Right lobe of liver (tissue), 6 donors: ENCODE results near the gene SERINC3. TPM values are rescaled to one million over a fixed set of nuclear protein-coding genes. Genes with fewer than 3 reads are reported as not detected.

Experiments
- ATAC-seq, 4 donors: fragments of 200-7000 bp; cut with Tn5 transposase; one replicate each; pipeline ENCODE4 v1.9.1; 2020; ENCODE audit warnings: mild to moderate bottlenecking in 4 of 4, moderate library complexity in 4 of 4
- DNase-seq, 3 donors: peaks; one replicate each; pipeline ENCODE4 v3.0.0-alpha.2; 2020
- H3K27ac ChIP-seq, 3 donors: fragments of 200-600 bp; one replicate each; pipeline ENCODE4 v1.8.0; 2022
- H3K27me3 ChIP-seq, 2 donors: fragments of 200-600 bp; one replicate each; pipeline ENCODE4 v1.8.0; 2022
- H3K36me3 ChIP-seq, 4 donors: fragments of 200-600 bp; sonication (generic) in 1 of 4; one replicate each; pipeline versions ENCODE4 v1.5.1 to v1.8.0; 2017 to 2022; ENCODE audit warnings: control low read depth in 1 of 4
- H3K4me1 ChIP-seq, 4 donors: fragments of 200-600 bp; sonication (generic) in 1 of 4; one replicate each; pipeline versions ENCODE4 v1.5.1 to v1.8.0; 2017 to 2022; ENCODE audit warnings: control low read depth in 1 of 4
- H3K4me3 ChIP-seq, 3 donors: fragments of 200-600 bp; one replicate each; pipeline ENCODE4 v1.8.0; 2022
- H3K9me3 ChIP-seq, 4 donors: fragments of 200-600 bp; sonication (generic) in 1 of 4; one replicate each; pipeline versions ENCODE4 v1.5.1 to v1.8.0; 2017 to 2022; ENCODE audit warnings: control low read depth in 1 of 4
- CTCF ChIP-seq, 4 donors: fragments of 200-600 bp in 3 of 4; fragments of 450-650 bp in 1 of 4; IDR thresholded peaks; one replicate each; pipeline versions ENCODE4 v1.5.1 to v1.8.0; 2016 to 2022; ENCODE audit warnings: antibody characterized with exemption in 4 of 4, mild to moderate bottlenecking in 2 of 4
- POLR2A ChIP-seq: fragments of 450-650 bp; IDR thresholded peaks from one replicate; pipeline ENCODE4 v1.6.1; 2017; ENCODE audit warnings: antibody characterized with exemption, mild to moderate bottlenecking
- WGBS: methylation state at CpG from one replicate; pipeline ENCODE4 v1.1.6; 2018; ENCODE audit warnings: low coverage, low lambda C conversion rate; ENCODE audit not compliant: insufficient coverage; ENCODE audit errors: missing lambda C conversion rate; 5-methylcytosine and 5-hydroxymethylcytosine counted together
- intact Hi-C, 2 donors: fragments of 100-400 bp; cut with DNase I; formaldehyde crosslinking; loops; one replicate each; pipeline versions ENCODE4 v1.11.2 to v1.14.1; 2022
- total RNA-seq, 6 experiments: library from RNA; depleted of rRNA in 2 of 6; stranded (reverse); fragments of >200 nt in 2 of 6; fragmentation: NEBNext Ultra II Directional in 3 of 6; extraction: Animal tissue kit (Norgen Biotek cat#: 25700) in 3 of 6; gene quantifications; one replicate each; pipeline versions ENCODE4 v1.1.0 to v1.2.4, GENCODE V29; 2016 to 2023
- donor health status: DM: no; HTN: yes; CAD: no.
- donor health status: DM: no; HTN: no; CAD: no.
- donor health status: DM: no; HTN: no; CAD: no.
- donor health status: DM: no; HTN: yes; CAD: no.
- donor health status: DM: no; HTN: yes; CAD: no.

Gene SERINC3
- total RNA-seq, 6 experiments from 2014 or later: 42.2 to 77.5 (median 58.5) TPM

- intact Hi-C loops: no loop called here
- Histone ChIP-seq H3K27me3 (no peaks in the 10 kb centered on the region), H3K4me3 (no peak overlapping the region), H3K27ac (no peak overlapping the region), H3K4me1 (peaks cover 0 to 26% (median 10%) of the 10 kb centered on the region in 4 donors), H3K36me3 (no peaks in the 10 kb centered on the region), H3K9me3 (no peaks in the 10 kb centered on the region)
- ATAC-seq (no peak), DNase-seq (no peak)
- WGBS: 99% methylated on average over 8 of the region's 8 CpGs
- TF ChIP-seq CTCF (IDR thresholded peaks at IDR 0.05) (no peak), POLR2A (no peak)
Measured at GRCh38 chr20:44547419-44547818, 25.5 kb upstream of the SERINC3 start.

GRCh38 chr20:44544263-44544662, 22.4 kb upstream of the SERINC3 start:
- TF ChIP-seq POLR2A (no peak), CTCF (IDR thresholded peaks at IDR 0.05) (no peak)
- Histone ChIP-seq H3K27ac (peak overlapping the region in 1 of 3 donors; percentile 20), H3K27me3 (no peaks in the 10 kb centered on the region), H3K9me3 (no peaks in the 10 kb centered on the region), H3K4me1 (peaks cover 0 to 36% (median 10%) of the 10 kb centered on the region in 4 donors), H3K4me3 (no peak overlapping the region), H3K36me3 (no peaks in the 10 kb centered on the region)
- ATAC-seq (peak in 3 of 4 donors; percentile 29 to 37 (median 31)), DNase-seq (no peak)
- intact Hi-C loops: no loop called here
- 73% methylated on average over 2 of the region's 5 CpGs for WGBS

GRCh38 chr20:44543358-44543757, 21.5 kb upstream of the SERINC3 start:
- no peaks in the 10 kb centered on the region for H3K9me3 ChIP-seq
- H3K27me3 ChIP-seq: no peaks in the 10 kb centered on the region
- TF ChIP-seq POLR2A: no peak
- intact Hi-C loops: no loop called here
- no peaks in the 10 kb centered on the region for H3K36me3 ChIP-seq
- peak; percentile 15 to 58 (median 46) for ATAC-seq
- peak overlapping the region in 1 of 3 donors; percentile 5 for H3K27ac ChIP-seq
- no peak for DNase-seq
- peaks cover 0 to 36% (median 10%) of the 10 kb centered on the region in 4 donors for H3K4me1 ChIP-seq
- WGBS: 29% methylated on average over 3 of the region's 3 CpGs
- no peak overlapping the region for H3K4me3 ChIP-seq

- Histone ChIP-seq H3K4me3 (no peak overlapping the region), H3K36me3 (no peaks in the 10 kb centered on the region), H3K9me3 (no peaks in the 10 kb centered on the region), H3K27ac (peak overlapping the region in 1 of 3 donors; percentile 34), H3K27me3 (no peaks in the 10 kb centered on the region), H3K4me1 (peaks cover 0 to 36% (median 10%) of the 10 kb centered on the region in 4 donors)
- TF ChIP-seq POLR2A (no peak), CTCF (IDR thresholded peaks at IDR 0.05) (no peak)
- ATAC-seq (peak in 1 of 4 donors; percentile 31), DNase-seq (no peak)
- WGBS: 20% methylated on average over 1 of the region's 1 CpG
- intact Hi-C loops: no loop called here
Measured at GRCh38 chr20:44542890-44543289, 21.0 kb upstream of the SERINC3 start.

GRCh38 chr20:44541992-44542391, 20.1 kb upstream of the SERINC3 start:
- ATAC-seq: peak; percentile 24 to 57 (median 52)
- H3K4me3 ChIP-seq: peak overlapping the region in 1 of 3 donors; percentile 14

More at GRCh38 chr20:44541992-44542391, 20.1 kb upstream of the SERINC3 start:
- H3K27me3 ChIP-seq: no peaks in the 10 kb centered on the region
- no peaks in the 10 kb centered on the region for H3K9me3 ChIP-seq
- H3K27ac ChIP-seq: peak overlapping the region in 1 of 3 donors; percentile 34
- H3K36me3 ChIP-seq: no peaks in the 10 kb centered on the region
- DNase-seq: no peak
- TF ChIP-seq CTCF (IDR thresholded peaks at IDR 0.05) (no peak), POLR2A (no peak)
- 20% methylated on average over 4 of the region's 4 CpGs for WGBS
- intact Hi-C loops: no loop called here
- H3K4me1 ChIP-seq: peaks cover 0 to 36% (median 10%) of the 10 kb centered on the region in 4 donors
